HepG2 (cell line): ENCODE results near the gene PRM2. TPM values are rescaled to one million over a fixed set of nuclear protein-coding genes. Genes with fewer than 3 reads are reported as not detected.
A peak's percentile ranks its signal among the peaks of the same experiment; 100 is the strongest.

Experiments used
- AHR ChIP-seq: IDR thresholded peaks from 2 replicates; pipeline ENCODE4 v1.6.1; 2018; ENCODE audit warnings: missing genetic modification reagents, missing compliant biosample characterization
- EEA1 ChIP-seq: sonication (generic); formaldehyde crosslinking; IDR thresholded peaks from 2 replicates; pipeline ENCODE4 v1.5.1; 2020; ENCODE audit warnings: mild to moderate bottlenecking, missing genetic modification reagents, borderline replicate concordance
- EHMT2 ChIP-seq: fragments of 200-600 bp; sonication (generic); IDR thresholded peaks from 2 replicates; pipeline ENCODE4 v1.7.0; 2017; ENCODE audit warnings: antibody characterized with exemption, low read depth, low read length, borderline replicate concordance
- FOSL2 ChIP-seq: sonication (generic); formaldehyde crosslinking; IDR thresholded peaks from 2 replicates; pipeline ENCODE4 v1.4.0; 2020; ENCODE audit warnings: missing genetic modification reagents
- FOXP1 ChIP-seq, 2 experiments: fragments of 450-650 bp in 1 of 2; IDR thresholded peaks; 2 replicates each; pipeline ENCODE4 v1.6.1; 2017 to 2018; ENCODE audit warnings: antibody characterized with exemption in 1 of 2
- HDAC1 ChIP-seq: sonication (generic); formaldehyde crosslinking; IDR thresholded peaks from 2 replicates; pipeline ENCODE4 v1.5.1; 2020; ENCODE audit warnings: mild to moderate bottlenecking, missing genetic modification reagents
- NFIB ChIP-seq: sonication (generic); formaldehyde crosslinking; IDR thresholded peaks from 2 replicates; pipeline ENCODE4 v1.9.0; 2021; ENCODE audit warnings: missing genetic modification reagents, mild to moderate bottlenecking, borderline replicate concordance
- NFRKB ChIP-seq: fragments of 450-650 bp; IDR thresholded peaks from 2 replicates; pipeline ENCODE4 v1.6.1; 2017
- POLR2A ChIP-seq, 2 experiments: IDR thresholded peaks; 2 replicates each; pipeline ENCODE4 v1.6.1; 2011; ENCODE audit warnings: low read depth in 2 of 2, low read length in 2 of 2, mild to moderate bottlenecking in 1 of 2, moderate library complexity in 1 of 2; ENCODE audit not compliant: insufficient read depth in 1 of 2
- RAD51 ChIP-seq: fragments of 450-650 bp; IDR thresholded peaks from 2 replicates; pipeline ENCODE4 v1.6.1; 2016; ENCODE audit warnings: borderline replicate concordance
- SP1 ChIP-seq, 2 experiments: fragments of 450-650 bp in 1 of 2; sonication (generic) in 1 of 2; formaldehyde crosslinking in 1 of 2; IDR thresholded peaks; 2 replicates each; pipeline versions ENCODE4 v1.4.0 to v1.6.1; 2016 to 2020; ENCODE audit warnings: missing genetic modification reagents in 1 of 2
- SRSF4 ChIP-seq: fragments of 200-400 bp; formaldehyde crosslinking; IDR thresholded peaks from one replicate; pipeline ENCODE4 v1.6.1; 2018; ENCODE audit warnings: mild to moderate bottlenecking, low read depth, low read length, moderate library complexity; ENCODE audit not compliant: poor library complexity, severe bottlenecking
- ZBTB42 ChIP-seq: sonication (generic); formaldehyde crosslinking; IDR thresholded peaks from 2 replicates; pipeline ENCODE4 v1.5.0; 2020; ENCODE audit warnings: mild to moderate bottlenecking, missing genetic modification reagents
- ZFX ChIP-seq: sonication (generic); formaldehyde crosslinking; IDR thresholded peaks from 2 replicates; pipeline ENCODE4 v1.4.0; 2020; ENCODE audit warnings: mild to moderate bottlenecking, low read depth, missing genetic modification reagents, moderate library complexity
- ZNF142 ChIP-seq: sonication (generic); formaldehyde crosslinking; IDR thresholded peaks from 2 replicates; pipeline ENCODE4 v1.4.0; 2020; ENCODE audit warnings: missing genetic modification reagents
- ZNF17 ChIP-seq: sonication (generic); formaldehyde crosslinking; IDR thresholded peaks from 2 replicates; pipeline ENCODE4 v1.5.0; 2020; ENCODE audit warnings: mild to moderate bottlenecking, missing genetic modification reagents
- ZNF253 ChIP-seq: sonication (generic); formaldehyde crosslinking; IDR thresholded peaks from 2 replicates; pipeline ENCODE4 v1.8.0; 2022; ENCODE audit warnings: mild to moderate bottlenecking, missing genetic modification reagents, borderline replicate concordance
- ZNF275 ChIP-seq: sonication (generic); formaldehyde crosslinking; IDR thresholded peaks from 2 replicates; pipeline ENCODE4 v1.8.0; 2022; ENCODE audit warnings: missing genetic modification reagents, mild to moderate bottlenecking, inconsistent platforms, borderline replicate concordance
- ZNF598 ChIP-seq: sonication (generic); formaldehyde crosslinking; IDR thresholded peaks from 2 replicates; pipeline ENCODE4 v1.5.1; 2020; ENCODE audit warnings: mild to moderate bottlenecking, missing genetic modification reagents, borderline replicate concordance
- ZSCAN31 ChIP-seq: sonication (generic); formaldehyde crosslinking; IDR thresholded peaks from 2 replicates; pipeline ENCODE4 v1.5.0; 2020; ENCODE audit warnings: low read depth, mild to moderate bottlenecking, missing genetic modification reagents
- polyA plus RNA-seq, 8 experiments: library from polyadenylated mRNA; depleted of rRNA in 3 of 8; stranded (reverse) in 7 of 8; unstranded in 1 of 8; fragments of >200 nt; fragmentation: Illumina TruSeq in 4 of 8; extraction: Trizol in 4 of 8; gene quantifications; 2 replicates each; pipeline versions ENCODE4 v1.2.1 to v1.2.3, GENCODE V29; 2011 to 2016; ENCODE audit warnings: low read depth in 4 of 8, missing spikeins in 1 of 8, mixed read lengths in 1 of 8; ENCODE audit not compliant: insufficient read depth in 1 of 8
- total RNA-seq, 5 experiments: library from RNA; depleted of rRNA; stranded (reverse); fragments of >200 nt; fragmentation: Illumina TruSeq; extraction: Trizol; gene quantifications; 2 replicates each; pipeline ENCODE4 v1.2.3, GENCODE V29; 2016; ENCODE audit warnings: low read depth in 1 of 5

PRM2 gene
- total and polyA plus RNA-seq, 2 of the 13 experiments (the other 11 are each of a cell fraction or from before 2014, with no cell fraction given): 0.54 TPM; not detected in 1

GRCh38 chr16:11273721-11274324, 2.5 kb downstream of the PRM2 start (continued):
- TF ChIP-seq RAD51 (no peak), NFRKB (peak; percentile 17; the same call in 1 of the 2 replicates), ZNF598 (CRISPR knock-in tag) (0 out of 2 replicates have a peak, but pooled peaks have one; percentile 64), EHMT2 (peak; percentile 72; the same call in 1 of the 2 replicates), HDAC1 (CRISPR knock-in tag) (peak; percentile 54; the same call in 1 of the 2 replicates), ZNF275 (CRISPR knock-in tag) (0 out of 2 replicates have a peak, but pooled peaks have one; percentile 42), AHR (no peak), ZBTB42 (CRISPR knock-in tag) (no peak), ZNF253 (CRISPR knock-in tag) (no peak), FOXP1 (IDR thresholded peaks at IDR 0.05) (no peak), FOXP1 (CRISPR knock-in tag; IDR thresholded peaks at IDR 0.05) (peak; percentile 47; the same call in 1 of the 2 replicates), FOSL2 (CRISPR knock-in tag) (peak; percentile 46), EEA1 (CRISPR knock-in tag) (0 out of 2 replicates have a peak, but pooled peaks have one; percentile 39), ZNF17 (CRISPR knock-in tag) (no peak), ZFX (CRISPR knock-in tag) (peak; percentile 61; the same call in 1 of the 2 replicates), SP1 (IDR thresholded peaks at IDR 0.05) (no peak), SP1 (CRISPR knock-in tag; IDR thresholded peaks at IDR 0.05) (no peak), ZSCAN31 (CRISPR knock-in tag) (0 out of 2 replicates have a peak, but pooled peaks have one; percentile 32), ZNF142 (CRISPR knock-in tag) (0 out of 2 replicates have a peak, but pooled peaks have one; percentile 71), SRSF4 (no peak), POLR2A (IDR thresholded peaks at IDR 0.05; ENCODE audit: insufficient read depth in 1 of 2, low read depth in 2 of 2, low read length in 2 of 2) (peak in 1 of 2 experiments; percentile 27; a peak in 1 of 4 replicates), NFIB (CRISPR knock-in tag) (no peak)
